MM.1S (cell line): Measurements from ENCODE around the gene ZSCAN5A.
"Not testable (repeated sequence)": the region's sequence is repeated elsewhere in the genome, so short reads cannot be mapped to it uniquely, and the experiment has no call there.

Experiments
- EZH2 ChIP-seq: fragments of 300-600 bp; sonication (generic); optimal IDR thresholded peaks from 2 replicates; pipeline ENCODE3; 2017; ENCODE audit warnings: low read depth, mild to moderate bottlenecking, antibody characterized with exemption, low read length, mixed read lengths
- EZH2phosphoT487 ChIP-seq: fragments of 300-600 bp; sonication (generic); IDR thresholded peaks from 2 replicates; pipeline ENCODE4 v1.6.1; 2018; ENCODE audit warnings: antibody characterized with exemption, low read length
- TF ChIP-seq, protein P1 (sequence below): fragments of 300-600 bp; sonication (generic); IDR thresholded peaks from 2 replicates; pipeline ENCODE4 v1.5.1; 2016; ENCODE audit warnings: antibody characterized with exemption, low read length, mixed read lengths

DNA sequence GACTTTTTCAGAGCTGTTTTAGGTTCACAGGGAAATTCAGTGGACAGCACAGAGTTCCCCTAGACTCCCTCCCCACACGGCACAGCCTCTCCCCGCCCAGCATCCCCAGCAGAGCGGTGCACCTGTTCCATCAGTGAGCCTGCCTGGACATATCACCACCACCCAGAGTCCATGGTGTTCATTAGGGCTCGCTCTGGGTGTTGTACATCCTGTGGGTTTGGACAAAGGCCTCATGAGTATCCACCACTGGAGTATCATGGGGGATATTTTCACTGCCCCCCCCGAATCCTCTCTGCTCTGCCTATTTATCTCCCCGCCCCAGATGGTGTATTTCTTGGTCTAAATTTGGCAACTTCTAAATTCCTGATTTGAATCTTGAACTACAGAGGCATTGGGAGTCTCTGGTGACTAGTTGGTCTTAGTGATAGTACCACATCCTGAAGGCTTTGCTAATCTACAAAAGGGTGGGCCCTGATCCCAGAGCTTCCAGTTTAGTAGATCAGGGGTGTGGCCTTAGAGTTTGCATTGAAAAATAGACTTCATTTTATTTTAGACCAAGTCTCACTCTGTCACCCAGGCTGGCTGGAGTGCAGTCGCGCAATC is 65.8 kb downstream of the ZSCAN5A start:
- TF ChIP-seq, protein P1, sequence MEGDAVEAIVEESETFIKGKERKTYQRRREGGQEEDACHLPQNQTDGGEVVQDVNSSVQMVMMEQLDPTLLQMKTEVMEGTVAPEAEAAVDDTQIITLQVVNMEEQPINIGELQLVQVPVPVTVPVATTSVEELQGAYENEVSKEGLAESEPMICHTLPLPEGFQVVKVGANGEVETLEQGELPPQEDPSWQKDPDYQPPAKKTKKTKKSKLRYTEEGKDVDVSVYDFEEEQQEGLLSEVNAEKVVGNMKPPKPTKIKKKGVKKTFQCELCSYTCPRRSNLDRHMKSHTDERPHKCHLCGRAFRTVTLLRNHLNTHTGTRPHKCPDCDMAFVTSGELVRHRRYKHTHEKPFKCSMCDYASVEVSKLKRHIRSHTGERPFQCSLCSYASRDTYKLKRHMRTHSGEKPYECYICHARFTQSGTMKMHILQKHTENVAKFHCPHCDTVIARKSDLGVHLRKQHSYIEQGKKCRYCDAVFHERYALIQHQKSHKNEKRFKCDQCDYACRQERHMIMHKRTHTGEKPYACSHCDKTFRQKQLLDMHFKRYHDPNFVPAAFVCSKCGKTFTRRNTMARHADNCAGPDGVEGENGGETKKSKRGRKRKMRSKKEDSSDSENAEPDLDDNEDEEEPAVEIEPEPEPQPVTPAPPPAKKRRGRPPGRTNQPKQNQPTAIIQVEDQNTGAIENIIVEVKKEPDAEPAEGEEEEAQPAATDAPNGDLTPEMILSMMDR, result not testable (repeated sequence)
- not testable (repeated sequence) for TF ChIP-seq EZH2phosphoT487, EZH2
